Astrocyte of the cerebellum (primary cell): ENCODE data around the gene SNX9.

Experiments used
- DNase-seq: peaks from one replicate; pipeline ENCODE4 v3.0.0-alpha.2; 2011; ENCODE audit warnings: low read depth
- H3K4me3 ChIP-seq: 2 replicates; pipeline ENCODE4 v1.5.1; 2011; ENCODE audit warnings: mild to moderate bottlenecking, low read depth, low read length, moderate library complexity
- CTCF ChIP-seq: IDR thresholded peaks from 2 replicates; pipeline ENCODE4 v1.5.1; 2012; ENCODE audit warnings: low read length, low read depth, moderate library complexity, mild to moderate bottlenecking; ENCODE audit errors: missing control alignments
- in situ Hi-C: cut with HindIII; loops from 2 replicates; pipeline ENCODE4 v1.10.0; 2017; ENCODE audit warnings: low sequenced_read_pairs

The SNX9 gene

GRCh38 chr6:157891544-157892362 is 68.7 kb downstream of the SNX9 start:
- DNase-seq, result no peak
- in situ Hi-C loops, result no loop called here
- no peak for TF ChIP-seq CTCF
- H3K4me3 ChIP-seq, result no peak overlapping the region

- DNase-seq, result no peak
- no peak for TF ChIP-seq CTCF
- H3K4me3 ChIP-seq, result no peak overlapping the region
- in situ Hi-C loops, result no loop called here
Measured at GRCh38 chr6:157892363-157892877, 69.4 kb downstream of the SNX9 start.

GRCh38 chr6:157893238-157893637 is 70.2 kb downstream of the SNX9 start:
- TF ChIP-seq CTCF, result no peak
- in situ Hi-C loops, result no loop called here
- no peak for DNase-seq
- H3K4me3 ChIP-seq, result no peak overlapping the region

GRCh38 chr6:157895585-157895984 is 72.5 kb downstream of the SNX9 start:
- TF ChIP-seq CTCF, result no peak
- DNase-seq, result no peak
- no peak overlapping the region for H3K4me3 ChIP-seq
- in situ Hi-C loops, result no loop called here

- H3K4me3 ChIP-seq, result no peak overlapping the region
- no peak for DNase-seq
- in situ Hi-C loops, result no loop called here
- no peak for TF ChIP-seq CTCF
Measured at GRCh38 chr6:157896932-157897331, 73.9 kb downstream of the SNX9 start.

- no peak for DNase-seq
- H3K4me3 ChIP-seq, result no peak overlapping the region
- in situ Hi-C loops, result no loop called here
- TF ChIP-seq CTCF, result peak; percentile 14
Measured at GRCh38 chr6:157898169-157898568, 75.1 kb downstream of the SNX9 start.
